LNCAP (cell line): ENCODE results near the gene ZNF774.

Source experiments
- CTCF ChIP-seq: fragments of 450-650 bp; IDR thresholded peaks from 2 replicates; pipeline ENCODE4 v1.5.1; 2017; ENCODE audit warnings: mild to moderate bottlenecking

ZNF774 gene

GRCh38 chr15:90405055-90405607 is 53.0 kb downstream of the ZNF774 start:
- no peak for TF ChIP-seq CTCF

GRCh38 chr15:90407336-90407735 is 55.3 kb downstream of the ZNF774 start:
- TF ChIP-seq CTCF, result no peak

GRCh38 chr15:90407871-90408317 is 55.8 kb downstream of the ZNF774 start:
- no peak for TF ChIP-seq CTCF

GRCh38 chr15:90408657-90409056 is 56.6 kb downstream of the ZNF774 start:
- no peak for TF ChIP-seq CTCF

GRCh38 chr15:90411176-90411575 is 59.1 kb downstream of the ZNF774 start:
- no peak for TF ChIP-seq CTCF
